CD4-positive, alpha-beta memory T cell (primary cell): Measurements from ENCODE around the gene FBXO40. TPM values are rescaled to one million over a fixed set of nuclear protein-coding genes. Genes with fewer than 3 reads are reported as not detected.
"Not testable (repeated sequence)": the region's sequence is repeated elsewhere in the genome, so short reads cannot be mapped to it uniquely, and the experiment has no call there.

ENCODE experiments used
- CTCF ChIA-PET: fragments of 350-600 bp; sonication (Branson Sonifier 250); formaldehyde crosslinking; loops from one replicate; lab custom pipeline; 2021; ENCODE audit warnings: inconsistent platforms; ENCODE audit not compliant: partially characterized antibody; lab: Charles Lee
- POLR2A ChIA-PET: fragments of 350-600 bp; sonication (Branson Sonifier 250); formaldehyde crosslinking; loops from one replicate; lab custom pipeline; 2021; ENCODE audit not compliant: partially characterized antibody; lab: Charles Lee
- DNase-seq, 5 donors: peaks; one replicate each; pipeline versions ENCODE4 v3.0.0 to v3.0.0-alpha.2; 2020 to 2022; ENCODE audit warnings: mixed read lengths in 1 of 5
- H3K27ac ChIP-seq: one replicate; pipeline ENCODE4 v1.7.0; 2013; ENCODE audit warnings: low read depth, low read length
- H3K27me3 ChIP-seq: 2 replicates; pipeline ENCODE4 v1.7.0; 2013; ENCODE audit warnings: mild to moderate bottlenecking, low read length, moderate library complexity; ENCODE audit not compliant: insufficient read depth
- H3K36me3 ChIP-seq: 2 replicates; pipeline ENCODE4 v1.7.0; 2013; ENCODE audit warnings: mild to moderate bottlenecking, low read length, moderate library complexity; ENCODE audit not compliant: insufficient read depth
- H3K4me1 ChIP-seq: 2 replicates; pipeline ENCODE4 v1.7.0; 2013; ENCODE audit warnings: mild to moderate bottlenecking, low read length, moderate library complexity; ENCODE audit not compliant: insufficient read depth
- H3K4me3 ChIP-seq, 2 donors: one replicate each; pipeline ENCODE4 v1.7.0; 2013; ENCODE audit warnings: low read length in 2 of 2, mild to moderate bottlenecking in 1 of 2
- H3K9me3 ChIP-seq, 2 donors: one replicate each; pipeline ENCODE4 v1.7.0; 2013; ENCODE audit warnings: low read length in 2 of 2, control low read depth in 1 of 2; ENCODE audit not compliant: control insufficient read depth in 1 of 2
- H3K27ac Mint-ChIP-seq, 7 donors: one replicate each; pipeline ENCODE4 v1.8.0; 2020 to 2021; ENCODE audit warnings: mixed read lengths in 7 of 7, mild to moderate bottlenecking in 6 of 7, inconsistent platforms in 3 of 7, moderate library complexity in 3 of 7
- H3K27me3 Mint-ChIP-seq, 2 donors: one replicate each; pipeline ENCODE4 v1.8.0; 2020 to 2021; ENCODE audit warnings: mixed read lengths in 2 of 2
- H3K36me3 Mint-ChIP-seq, 2 donors: one replicate each; pipeline ENCODE4 v1.8.0; 2020 to 2021; ENCODE audit warnings: mixed read lengths in 2 of 2, inconsistent platforms in 1 of 2, mild to moderate bottlenecking in 1 of 2
- H3K4me1 Mint-ChIP-seq, 4 donors: one replicate each; pipeline ENCODE4 v1.8.0; 2020 to 2021; ENCODE audit warnings: mixed read lengths in 4 of 4, mild to moderate bottlenecking in 1 of 4
- H3K4me3 Mint-ChIP-seq, 8 donors: one replicate each; pipeline ENCODE4 v1.8.0; 2020 to 2021; ENCODE audit warnings: mixed read lengths in 8 of 8, mild to moderate bottlenecking in 7 of 8, moderate library complexity in 6 of 8, inconsistent platforms in 3 of 8
- H3K9me3 Mint-ChIP-seq, 8 donors: one replicate each; pipeline ENCODE4 v1.8.0; 2020 to 2021; ENCODE audit warnings: mixed read lengths in 8 of 8, mild to moderate bottlenecking in 5 of 8, inconsistent platforms in 3 of 8, moderate library complexity in 1 of 8
- intact Hi-C: fragments of 100-400 bp; cut with micrococcal nuclease; formaldehyde crosslinking; loops from one replicate; pipeline ENCODE4 v1.15.1; 2023
- polyA plus RNA-seq, 2 donors: library from polyadenylated mRNA; unstranded; fragments of 300-500 nt; fragmentation: Illumina TruSeq; gene quantifications; one replicate each; pipeline ENCODE4 v1.2.3, GENCODE V29; 2021
- total RNA-seq, 2 experiments: library from RNA; stranded (reverse); gene quantifications; one replicate each; pipeline ENCODE4 v1.2.3, GENCODE V29; 2021

FBXO40 gene
- total and polyA plus RNA-seq, 4 experiments from 2014 or later, result 0.08 TPM; not detected in 3

- Histone ChIP-seq H3K27me3 (no peaks in the 10 kb centered on the region), H3K36me3 (no peaks in the 10 kb centered on the region), H3K4me3 (no peak overlapping the region), H3K9me3 (no peaks in the 10 kb centered on the region), H3K4me1 (no peaks in the 10 kb centered on the region), H3K27ac (no peak overlapping the region)
- POLR2A ChIA-PET, result no interaction called here
- Mint-ChIP-seq H3K27me3 (peaks cover 7 to 13% of the 10 kb centered on the region in 2 donors), H3K9me3 (no peaks in the 10 kb centered on the region), H3K27ac (no peak overlapping the region), H3K4me3 (no peak overlapping the region), H3K4me1 (no peaks in the 10 kb centered on the region), H3K36me3 (no peaks in the 10 kb centered on the region)
- intact Hi-C loops, result no loop called here
- DNase-seq, result no peak
- CTCF ChIA-PET, result interaction anchor here (0.6 kb wide), 1 partner anchor 831 kb away, joined by 3 read pairs; no protein-coding TSS in a partner anchor
Observed at GRCh38 chr3:121562148-121562547, 31.0 kb upstream of the FBXO40 start.

DNA sequence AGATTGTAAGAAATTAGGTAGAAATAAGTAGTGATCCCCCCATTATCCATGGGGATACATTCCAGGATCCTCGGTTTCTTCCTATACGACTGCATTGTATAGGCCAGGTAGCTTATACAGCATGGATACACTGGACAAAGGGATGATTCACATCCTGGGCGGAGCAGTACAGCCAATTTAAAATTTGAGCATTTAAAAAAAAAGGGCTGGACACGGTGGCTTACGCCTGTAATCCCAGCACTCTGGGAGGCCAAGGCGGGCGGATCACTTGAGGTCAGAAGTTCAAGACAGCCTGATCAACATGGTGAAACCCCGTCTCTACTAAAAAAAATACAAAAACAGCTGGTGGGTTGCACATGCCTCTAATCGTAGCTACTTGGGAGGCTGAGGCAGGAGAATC is 26.4 kb upstream of the FBXO40 start:
- H3K36me3 ChIP-seq, result no peaks in the 10 kb centered on the region
- Mint-ChIP-seq H3K9me3 (no peaks in the 10 kb centered on the region), H3K36me3 (no peaks in the 10 kb centered on the region), H3K4me1 (no peaks in the 10 kb centered on the region), H3K27me3 (peaks cover 2% of the 10 kb centered on the region in 2 donors), H3K27ac (no peak overlapping the region), H3K4me3 (no peak overlapping the region)
- H3K27me3 ChIP-seq, result no peaks in the 10 kb centered on the region
- POLR2A ChIA-PET, result interaction anchor here (0.5 kb wide), 1 partner anchor 9 kb away, joined by 3 read pairs; no protein-coding TSS in a partner anchor
- H3K9me3 ChIP-seq, result no peaks in the 10 kb centered on the region
- DNase-seq, result no peak
- CTCF ChIA-PET, result no interaction called here
- H3K27ac ChIP-seq, result no peak overlapping the region
- H3K4me1 ChIP-seq, result no peaks in the 10 kb centered on the region
- no peak overlapping the region for H3K4me3 ChIP-seq
- intact Hi-C loops, result no loop called here

DNA sequence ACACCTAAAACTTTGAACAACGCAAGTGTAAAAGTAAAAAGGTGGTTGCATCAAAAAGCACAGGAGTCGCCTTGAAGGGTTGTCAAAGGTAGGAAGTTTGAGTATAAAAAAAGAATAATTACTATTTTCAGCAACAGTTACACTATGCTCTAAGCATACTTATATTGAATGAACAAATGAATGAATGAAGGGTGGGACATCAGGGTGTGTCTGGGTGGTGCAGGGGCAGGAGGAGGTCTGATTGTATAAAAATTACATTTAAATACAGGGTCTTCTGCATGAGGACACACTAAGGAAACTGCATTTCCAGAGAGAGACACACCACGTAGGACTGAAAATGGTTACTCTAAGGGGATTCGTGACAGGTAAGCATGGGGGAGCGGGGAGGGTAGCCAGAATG is 25.5 kb upstream of the FBXO40 start, which contains the start of gene ARGFX:
Gene ARGFX, plus strand, starts transcription at position 301 of the 400 bp plus-strand sequence. CDS start 2,765 bp downstream, outside the sequence.
- no peak for DNase-seq
- intact Hi-C loops, result no loop called here
- ChIA-PET CTCF (no interaction called here), POLR2A (no interaction called here)
- Mint-ChIP-seq H3K4me3 (no peak within 1 kb of the TSS), H3K27ac (no peak within 1 kb of the TSS), H3K4me1 (no peaks in the 10 kb centered on the region), H3K36me3 (no peaks in the 10 kb centered on the region), H3K27me3 (peaks cover under 1 to 1% of the 10 kb centered on the region in 2 donors), H3K9me3 (no peaks in the 10 kb centered on the region)
- H3K36me3 ChIP-seq, result no peaks in the 10 kb centered on the region
- H3K27ac ChIP-seq, result no peak within 1 kb of the TSS
- H3K4me3 ChIP-seq, result no peak within 1 kb of the TSS
- no peaks in the 10 kb centered on the region for H3K27me3 ChIP-seq
- no peaks in the 10 kb centered on the region for H3K9me3 ChIP-seq
- H3K4me1 ChIP-seq, result no peaks in the 10 kb centered on the region

GRCh38 chr3:121574449-121574848 is 18.7 kb upstream of the FBXO40 start:
- Mint-ChIP-seq H3K27me3 (peaks cover 1 to 6% of the 10 kb centered on the region in 2 donors), H3K4me3 (no peak overlapping the region), H3K36me3 (no peaks in the 10 kb centered on the region), H3K9me3 (no peaks in the 10 kb centered on the region), H3K27ac (no peak overlapping the region), H3K4me1 (no peaks in the 10 kb centered on the region)
- ChIA-PET POLR2A (no interaction called here), CTCF (interaction anchor here (1.1 kb wide), 1 partner anchor 28 kb away, joined by 3 read pairs; the partner anchor contains the start of gene POLQ)
- Histone ChIP-seq H3K27ac (no peak overlapping the region), H3K9me3 (no peaks in the 10 kb centered on the region), H3K27me3 (no peaks in the 10 kb centered on the region), H3K36me3 (no peaks in the 10 kb centered on the region), H3K4me3 (no peak overlapping the region), H3K4me1 (no peaks in the 10 kb centered on the region)
- DNase-seq, result no peak
- intact Hi-C loops, result no loop called here

DNA sequence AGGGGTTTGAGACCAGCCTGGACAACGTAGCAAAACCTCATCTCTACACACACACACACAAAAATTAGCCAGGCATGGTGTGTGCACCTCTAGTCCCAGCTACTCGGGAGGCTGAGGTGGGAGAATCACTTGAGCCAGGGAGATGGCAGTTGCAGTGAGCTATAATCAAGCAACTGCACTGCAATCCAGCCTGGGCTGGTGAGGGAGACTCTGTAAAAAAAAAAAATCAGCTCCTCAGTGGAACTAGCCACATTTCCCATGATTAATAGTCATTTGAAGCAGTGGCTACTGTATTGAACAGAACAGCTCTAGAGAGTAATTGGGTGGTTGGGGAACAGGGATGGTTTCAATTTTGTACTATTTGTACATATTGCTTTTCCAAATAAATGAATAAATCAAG is 11.5 kb upstream of the FBXO40 start:
- ChIA-PET CTCF (interaction anchor here (0.8 kb wide), 1 partner anchor 20 kb away, joined by 3 read pairs; no protein-coding TSS in a partner anchor), POLR2A (no interaction called here)
- Histone ChIP-seq H3K4me3 (no peak overlapping the region), H3K36me3 (no peaks in the 10 kb centered on the region), H3K4me1 (no peaks in the 10 kb centered on the region), H3K9me3 (no peaks in the 10 kb centered on the region), H3K27me3 (no peaks in the 10 kb centered on the region), H3K27ac (no peak overlapping the region)
- peaks cover 13% of the 10 kb centered on the region in 2 donors for H3K27me3 Mint-ChIP-seq
- H3K9me3 Mint-ChIP-seq, result no peaks in the 10 kb centered on the region
- H3K4me1 Mint-ChIP-seq, result no peaks in the 10 kb centered on the region
- no peak overlapping the region for H3K4me3 Mint-ChIP-seq
- H3K27ac Mint-ChIP-seq, result no peak overlapping the region
- no peak for DNase-seq
- H3K36me3 Mint-ChIP-seq, result no peaks in the 10 kb centered on the region
- intact Hi-C loops, result no loop called here

DNA sequence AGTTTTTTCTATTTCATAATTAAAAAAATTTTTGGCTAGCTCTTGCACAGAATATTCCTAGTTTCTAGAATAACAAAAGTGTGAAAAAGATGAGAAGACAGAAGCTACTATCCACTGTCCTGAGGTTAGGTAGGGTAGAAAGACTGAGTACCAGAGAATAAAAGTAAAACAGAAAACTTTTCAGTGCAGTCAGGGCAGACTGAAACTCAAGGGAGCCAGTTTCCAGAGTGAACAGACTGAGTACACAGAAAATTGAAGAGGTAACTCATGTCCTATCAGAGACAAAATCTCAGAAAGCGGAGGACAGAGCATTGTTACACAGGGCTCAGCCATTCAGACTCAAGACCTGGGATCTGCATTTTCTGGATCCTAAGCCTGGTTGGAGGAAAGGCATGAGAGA is 8.8 kb upstream of the FBXO40 start:
- H3K4me3 ChIP-seq, result no peak overlapping the region
- H3K27me3 ChIP-seq, result no peaks in the 10 kb centered on the region
- no peak overlapping the region for H3K27ac ChIP-seq
- ChIA-PET POLR2A (no interaction called here), CTCF (no interaction called here)
- no peaks in the 10 kb centered on the region for H3K4me1 Mint-ChIP-seq
- intact Hi-C loops, result no loop called here
- no peaks in the 10 kb centered on the region for H3K9me3 ChIP-seq
- no peaks in the 10 kb centered on the region for H3K4me1 ChIP-seq
- no peak for DNase-seq
- no peak overlapping the region for H3K27ac Mint-ChIP-seq
- peaks cover 14 to 15% of the 10 kb centered on the region in 2 donors for H3K27me3 Mint-ChIP-seq
- H3K4me3 Mint-ChIP-seq, result no peak overlapping the region
- H3K36me3 ChIP-seq, result no peaks in the 10 kb centered on the region
- H3K36me3 Mint-ChIP-seq, result no peaks in the 10 kb centered on the region
- no peaks in the 10 kb centered on the region for H3K9me3 Mint-ChIP-seq

DNA sequence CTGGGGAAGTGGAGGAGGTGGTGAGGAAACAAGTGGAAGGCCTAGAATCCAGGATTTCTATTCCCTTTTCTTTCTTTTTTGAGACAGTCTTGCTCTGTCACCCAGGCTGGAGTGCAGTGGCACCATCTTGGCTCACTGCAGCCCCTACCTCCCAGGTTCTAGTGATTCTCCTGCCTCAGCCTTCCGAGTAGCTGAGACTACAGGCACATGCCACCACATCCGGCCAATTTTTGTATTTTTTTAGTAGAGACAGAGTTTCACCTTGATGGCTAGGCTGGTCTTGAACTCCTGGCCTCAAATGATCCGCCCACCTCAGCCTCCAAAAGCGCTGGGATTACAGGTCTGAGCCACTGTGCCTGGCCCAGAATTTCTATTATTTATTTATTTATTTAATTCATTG is 627 bp downstream of the FBXO40 start:
- CTCF ChIA-PET, intact Hi-C loops, POLR2A ChIA-PET, H3K4me3 Mint-ChIP-seq, H3K36me3 ChIP-seq, H3K9me3 Mint-ChIP-seq, DNase-seq, H3K27ac ChIP-seq, H3K4me1 Mint-ChIP-seq, H3K4me3 ChIP-seq, H3K36me3 Mint-ChIP-seq, H3K27me3 Mint-ChIP-seq, H3K27me3 ChIP-seq, H3K9me3 ChIP-seq, H3K27ac Mint-ChIP-seq, H3K4me1 ChIP-seq: not testable (repeated sequence)
